IMR-90 (cell line): ENCODE measurements around the gene TNNI3K. TPM values are rescaled to one million over a fixed set of nuclear protein-coding genes. Genes with fewer than 3 reads are reported as not detected.

Source experiments
- ATAC-seq: fragments of 200-7000 bp; cut with Tn5 transposase; 2 replicates; pipeline ENCODE4 v1.9.1; 2020; ENCODE audit warnings: low read depth, mild to moderate bottlenecking, moderate library complexity
- BruUV-seq: library from RNA; stranded (reverse); fragments of 400-500 nt; replicated peaks from 2 replicates; lab custom pipeline; 2021; lab: Mats Ljungman, UMichigan
- CTCF ChIA-PET: fragments of 300-600 bp; formaldehyde crosslinking; extraction: SDS; loops from one replicate; lab custom pipeline; 2021; ENCODE audit warnings: antibody characterized with exemption; lab: Yijun Ruan, JAX
- POLR2A ChIA-PET: fragments of 300-600 bp; sonication (Branson Sonifier 250); formaldehyde crosslinking; loops from one replicate; lab custom pipeline; 2022; ENCODE audit warnings: antibody characterized with exemption; ENCODE audit not compliant: unreplicated experiment; lab: Charles Lee
- DNase-seq: peaks from one replicate; pipeline ENCODE4 v3.0.0; 2013
- H2AFZ ChIP-seq: replicated peaks from 2 replicates; pipeline ENCODE3; 2013; ENCODE audit warnings: low read length, mild to moderate bottlenecking; ENCODE audit not compliant: poor library complexity
- H2AK5ac ChIP-seq: 2 replicates; pipeline ENCODE4 v1.6.1; 2013; ENCODE audit warnings: low read depth, low read length, inconsistent platforms
- H2AK9ac ChIP-seq: replicated peaks from 2 replicates; pipeline ENCODE3; 2013; ENCODE audit warnings: mild to moderate bottlenecking, low read depth, low read length, moderate library complexity; ENCODE audit not compliant: poor library complexity
- H2BK120ac ChIP-seq: 2 replicates; pipeline ENCODE4 v1.6.1; 2013; ENCODE audit warnings: low read depth, low read length, inconsistent platforms
- H2BK15ac ChIP-seq: 3 replicates; pipeline ENCODE4 v1.6.1; 2013; ENCODE audit warnings: low read depth, low read length, inconsistent platforms
- H2BK20ac ChIP-seq: 2 replicates; pipeline ENCODE4 v1.6.1; 2013; ENCODE audit warnings: low read depth, mild to moderate bottlenecking, inconsistent platforms, low read length, moderate library complexity
- H2BK5ac ChIP-seq: 2 replicates; pipeline ENCODE4 v1.6.1; 2013; ENCODE audit warnings: mild to moderate bottlenecking, low read depth, low read length, inconsistent platforms; ENCODE audit not compliant: poor library complexity, severe bottlenecking
- H3K14ac ChIP-seq: replicated peaks from 2 replicates; pipeline ENCODE4 v1.6.1; 2013; ENCODE audit warnings: low read depth, low read length, inconsistent platforms
- H3K18ac ChIP-seq: 2 replicates; pipeline ENCODE4 v1.6.1; 2013; ENCODE audit warnings: low read depth, low read length, control low read depth
- H3K23ac ChIP-seq: 2 replicates; pipeline ENCODE4 v1.6.1; 2013; ENCODE audit warnings: low read depth, low read length, inconsistent platforms
- H3K27ac ChIP-seq: 2 replicates; pipeline ENCODE4 v1.5.1; 2013; ENCODE audit warnings: mild to moderate bottlenecking, control low read depth, low read length; ENCODE audit not compliant: insufficient read depth
- H3K27me3 ChIP-seq: 2 replicates; pipeline ENCODE4 v1.6.1; 2013; ENCODE audit warnings: low read length; ENCODE audit not compliant: control insufficient read depth, insufficient read depth
- H3K36me3 ChIP-seq: 2 replicates; pipeline ENCODE4 v1.6.1; 2013; ENCODE audit warnings: low read length, mixed read lengths; ENCODE audit not compliant: control insufficient read depth, insufficient read depth
- H3K4ac ChIP-seq: 2 replicates; pipeline ENCODE4 v1.6.1; 2013; ENCODE audit warnings: low read depth, low read length, inconsistent platforms
- H3K4me1 ChIP-seq: 2 replicates; pipeline ENCODE4 v1.6.1; 2013; ENCODE audit warnings: low read length, mixed read lengths; ENCODE audit not compliant: control insufficient read depth, insufficient read depth
- H3K4me2 ChIP-seq: 2 replicates; pipeline ENCODE4 v1.6.1; 2013; ENCODE audit warnings: low read depth, mild to moderate bottlenecking, control low read depth, low read length, moderate library complexity
- H3K4me3 ChIP-seq: 2 replicates; pipeline ENCODE4 v1.5.1; 2013; ENCODE audit warnings: low read depth, mild to moderate bottlenecking, control low read depth, low read length, moderate library complexity; ENCODE audit not compliant: insufficient read depth
- H3K56ac ChIP-seq: 2 replicates; pipeline ENCODE4 v1.6.1; 2013; ENCODE audit warnings: low read length, inconsistent platforms; ENCODE audit not compliant: insufficient read depth; ENCODE audit errors: extremely low read depth
- H3K79me1 ChIP-seq, 2 experiments: 2 replicates each; pipeline ENCODE4 v1.6.1; 2013; ENCODE audit warnings: low read length in 2 of 2, inconsistent platforms in 1 of 2, low read depth in 1 of 2
- H3K9ac ChIP-seq: 2 replicates; pipeline ENCODE4 v1.6.1; 2013; ENCODE audit warnings: low read depth, low read length, control low read depth
- H3K9me1 ChIP-seq: 2 replicates; pipeline ENCODE4 v1.6.1; 2013; ENCODE audit warnings: low read length, inconsistent platforms; ENCODE audit not compliant: insufficient read depth
- H3K9me3 ChIP-seq: 2 replicates; pipeline ENCODE4 v1.6.1; 2013; ENCODE audit warnings: low read length; ENCODE audit not compliant: control insufficient read depth, insufficient read depth
- H4K20me1 ChIP-seq: 2 replicates; pipeline ENCODE4 v1.6.1; 2013; ENCODE audit warnings: low read length, inconsistent platforms; ENCODE audit not compliant: insufficient read depth
- H4K5ac ChIP-seq: 2 replicates; pipeline ENCODE4 v1.6.1; 2013; ENCODE audit warnings: mild to moderate bottlenecking, low read depth, low read length, control low read depth
- H4K8ac ChIP-seq, 2 experiments: 2 replicates each; pipeline ENCODE4 v1.6.1; 2013; ENCODE audit warnings: low read depth in 2 of 2, low read length in 2 of 2, control low read depth in 1 of 2, inconsistent platforms in 1 of 2
- H4K91ac ChIP-seq: 2 replicates; pipeline ENCODE4 v1.6.1; 2013; ENCODE audit warnings: low read depth, low read length, inconsistent platforms; ENCODE audit not compliant: insufficient read depth
- CEBPB ChIP-seq: IDR thresholded peaks from 2 replicates; pipeline ENCODE4 v1.6.1; 2012; ENCODE audit warnings: low read depth, low read length, improper control_type of control experiment
- FOS ChIP-seq: fragments of 150-350 bp; IDR thresholded peaks from 2 replicates; pipeline ENCODE4 v1.6.1; 2016; ENCODE audit warnings: low read depth, low read length
- MAFK ChIP-seq: IDR thresholded peaks from 2 replicates; pipeline ENCODE4 v1.6.1; 2012; ENCODE audit warnings: low read depth, low read length, improper control_type of control experiment
- MAZ ChIP-seq: IDR thresholded peaks from 2 replicates; pipeline ENCODE4 v1.6.1; 2012; ENCODE audit warnings: low read depth, mild to moderate bottlenecking, low read length, improper control_type of control experiment, moderate library complexity, borderline replicate concordance
- MXI1 ChIP-seq: IDR thresholded peaks from 2 replicates; pipeline ENCODE4 v1.6.1; 2012; ENCODE audit warnings: low read depth, mild to moderate bottlenecking, low read length, moderate library complexity, borderline replicate concordance
- NFE2L2 ChIP-seq: fragments of 150-350 bp; IDR thresholded peaks from 2 replicates; pipeline ENCODE4 v1.6.1; 2016; ENCODE audit warnings: low read depth, mild to moderate bottlenecking, low read length
- POLR2A ChIP-seq: IDR thresholded peaks from 2 replicates; pipeline ENCODE4 v1.6.1; 2012; ENCODE audit warnings: mild to moderate bottlenecking, low read depth, low read length
- RAD21 ChIP-seq: IDR thresholded peaks from 2 replicates; pipeline ENCODE4 v1.6.1; 2012; ENCODE audit warnings: low read length, improper control_type of control experiment
- RCOR1 ChIP-seq: IDR thresholded peaks from 2 replicates; pipeline ENCODE4 v1.6.1; 2012; ENCODE audit warnings: mild to moderate bottlenecking, low read length, improper control_type of control experiment; ENCODE audit not compliant: insufficient replicate concordance
- RFX5 ChIP-seq: IDR thresholded peaks from 2 replicates; pipeline ENCODE4 v1.8.0; 2012; ENCODE audit warnings: low read depth, mild to moderate bottlenecking, low read length, moderate library complexity
- SMC3 ChIP-seq: fragments of 150-350 bp; IDR thresholded peaks from 2 replicates; pipeline ENCODE4 v1.6.1; 2016; ENCODE audit warnings: low read depth, mild to moderate bottlenecking, antibody characterized with exemption, low read length, moderate library complexity
- WGBS, 2 experiments: methylation state at CpG; one replicate each; pipeline versions ENCODE4 v1.1.5 to v1.1.7; 2013; ENCODE audit warnings: missing lambda C conversion rate in 2 of 2; ENCODE audit not compliant: insufficient read length in 1 of 2; ENCODE audit errors: extremely low coverage in 2 of 2; 5-methylcytosine and 5-hydroxymethylcytosine counted together
- dilution Hi-C: fragments of 300-500 bp; cut with HindIII; formaldehyde crosslinking; loops from one replicate; pipeline ENCODE4 v1.14.3; 2018; ENCODE audit warnings: low sequenced_read_pairs; ENCODE audit not compliant: unreplicated experiment
- in situ Hi-C: fragments of 300-500 bp; cut with MboI; formaldehyde crosslinking; loops from 3 replicates; pipeline ENCODE4 v1.14.3; 2019; ENCODE audit warnings: low sequenced_read_pairs, inconsistent platforms, mixed read lengths
- intact Hi-C: fragments of 100-400 bp; cut with micrococcal nuclease; formaldehyde crosslinking; loops from 2 replicates; pipeline ENCODE4 v1.10.0; 2022
- polyA plus RNA-seq, 3 experiments: library from polyadenylated mRNA; depleted of rRNA; stranded (reverse); fragments of >200 nt; gene quantifications; 2 replicates each; pipeline ENCODE4 v1.2.3, GENCODE V29; 2012; ENCODE audit warnings: low replicate concordance in 1 of 3
- total RNA-seq: library from RNA; depleted of rRNA; stranded (reverse); fragments of >200 nt; gene quantifications from 2 replicates; pipeline ENCODE4 v1.2.3, GENCODE V29; 2012
- TF ChIP-seq, protein P1 (sequence below): fragments of 150-350 bp; IDR thresholded peaks from 2 replicates; pipeline ENCODE4 v1.6.1; 2017; ENCODE audit warnings: mild to moderate bottlenecking, antibody characterized with exemption, low read length, low read depth

TNNI3K gene
- total and polyA plus RNA-seq, 2 of the 4 experiments (the other 2 are of a cell fraction): 0.90 to 1.3 TPM

- intact Hi-C loops: no loop called here
- no peaks in the 10 kb centered on the region for H3K27me3 ChIP-seq
- H3K4ac ChIP-seq: no peak overlapping the region
- H2AK9ac ChIP-seq: no peak overlapping the region
- no TSS peak for BruUV-seq
- POLR2A ChIA-PET: no interaction called here
- no peak overlapping the region for H4K8ac ChIP-seq
- dilution Hi-C loops: no loop called here
- H3K9me3 ChIP-seq: peaks cover 3% of the 10 kb centered on the region; the same call in 1 of the 2 replicates
- DNase-seq (no peak), ATAC-seq (no peak)
- H3K36me3 ChIP-seq: no peaks in the 10 kb centered on the region
- H3K4me1 ChIP-seq: peaks cover 2% of the 10 kb centered on the region; the same call in 1 of the 2 replicates
- no peak overlapping the region for H3K9ac ChIP-seq
- H2AFZ ChIP-seq: no peak overlapping the region
- no peak overlapping the region for H3K56ac ChIP-seq
- H2BK120ac ChIP-seq: no peak overlapping the region
- H3K23ac ChIP-seq: no peak overlapping the region
- no peak overlapping the region for H2BK20ac ChIP-seq
- H2BK15ac ChIP-seq: no peak overlapping the region
- no peak overlapping the region for H3K4me3 ChIP-seq
- H3K14ac ChIP-seq: no peak overlapping the region
- no peak overlapping the region for H2BK5ac ChIP-seq
- in situ Hi-C loops: no loop called here
- no peak overlapping the region for H3K4me2 ChIP-seq
- H4K20me1 ChIP-seq: no peaks in the 10 kb centered on the region
- no peaks in the 10 kb centered on the region for H3K9me1 ChIP-seq
- H3K18ac ChIP-seq: no peak overlapping the region
- no CpG with 5 or more reads among the region's 2 CpGs for WGBS, 2 experiments
- no peak overlapping the region for H2AK5ac ChIP-seq
- no peak overlapping the region for H4K91ac ChIP-seq
- no peaks in the 10 kb centered on the region for H3K79me1 ChIP-seq
- no peak overlapping the region for H4K5ac ChIP-seq
- TF ChIP-seq RAD21 (no peak), RCOR1 (no peak), POLR2A (no peak), SMC3 (no peak), MAZ (no peak), MXI1 (no peak), FOS (no peak), NFE2L2 (no peak), CEBPB (no peak), RFX5 (no peak), MAFK (no peak)
- TF ChIP-seq, protein P1, sequence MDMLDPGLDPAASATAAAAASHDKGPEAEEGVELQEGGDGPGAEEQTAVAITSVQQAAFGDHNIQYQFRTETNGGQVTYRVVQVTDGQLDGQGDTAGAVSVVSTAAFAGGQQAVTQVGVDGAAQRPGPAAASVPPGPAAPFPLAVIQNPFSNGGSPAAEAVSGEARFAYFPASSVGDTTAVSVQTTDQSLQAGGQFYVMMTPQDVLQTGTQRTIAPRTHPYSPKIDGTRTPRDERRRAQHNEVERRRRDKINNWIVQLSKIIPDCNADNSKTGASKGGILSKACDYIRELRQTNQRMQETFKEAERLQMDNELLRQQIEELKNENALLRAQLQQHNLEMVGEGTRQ: no peak
- CTCF ChIA-PET: interaction anchor here (0.6 kb wide), 1 partner anchor 10 kb away, joined by 3 read pairs; the partner anchor contains the start of gene TNNI3K
- H3K27ac ChIP-seq: no peak overlapping the region
These were observed 10.1 kb downstream of the TNNI3K start for GRCh38 chr1:74245168-74245772.
